HG02763 (cell line): ENCODE results near the gene CEMIP.

Source experiments
- ATAC-seq: cut with Tn5 transposase; IDR thresholded peaks from one replicate; pipeline ENCODE4 v1.9.1; 2021; ENCODE audit warnings: mild to moderate bottlenecking, moderate library complexity; ENCODE audit not compliant: unreplicated experiment

CEMIP gene

GRCh38 chr15:80920271-80920699 is 141.1 kb downstream of the CEMIP start:
- no peak for ATAC-seq

DNA sequence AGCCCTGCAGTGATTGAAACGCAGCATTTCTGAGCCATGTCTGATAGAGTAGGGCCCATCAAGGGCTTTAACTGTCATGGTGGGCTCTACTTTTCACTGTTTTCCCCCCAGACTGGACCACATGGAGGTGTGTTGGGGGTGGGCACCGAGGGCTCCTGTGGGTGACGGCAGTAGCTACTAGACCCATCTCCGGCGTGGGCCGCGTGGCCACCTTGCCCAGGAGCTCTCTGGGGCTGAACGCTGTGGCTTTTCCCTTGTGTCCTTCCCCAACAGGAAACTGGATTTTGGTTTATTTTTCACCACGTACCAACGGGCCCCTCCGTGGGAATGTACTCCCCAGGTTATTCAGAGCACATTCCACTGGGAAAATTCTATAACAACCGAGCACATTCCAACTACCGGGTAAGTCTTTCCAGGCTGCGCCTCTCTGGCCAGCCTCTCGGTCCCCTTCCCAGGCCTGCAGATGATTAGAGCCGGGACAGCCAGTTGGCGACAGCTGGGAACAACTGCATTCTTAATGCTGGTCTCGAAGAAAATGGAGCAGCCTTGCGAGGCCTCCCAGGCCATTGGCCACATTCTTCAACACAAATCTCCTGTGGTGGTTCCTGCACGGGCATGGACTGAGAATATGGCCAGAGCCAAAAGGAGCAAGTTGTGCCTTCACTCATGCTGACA is 142.7 kb downstream of the CEMIP start:
- no peak for ATAC-seq

DNA sequence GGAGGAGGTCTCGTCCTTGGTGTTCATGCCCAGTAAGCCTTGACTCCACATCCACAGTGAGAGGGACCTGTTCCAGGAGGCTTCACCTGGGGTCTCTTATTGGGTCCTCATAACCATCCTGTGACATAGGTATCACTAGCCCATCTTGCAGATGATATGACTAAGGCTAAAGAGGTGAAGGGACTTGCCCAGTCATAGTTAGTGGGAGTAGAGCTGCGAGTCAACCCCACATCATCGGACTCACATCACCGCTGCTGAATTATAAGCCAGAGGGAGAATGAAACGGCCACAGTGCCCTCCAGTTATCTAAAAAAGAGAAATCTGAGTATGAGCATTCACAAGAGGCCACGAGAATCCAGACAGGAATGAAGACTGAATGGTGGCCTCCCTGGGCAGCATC is 144.5 kb downstream of the CEMIP start:
- ATAC-seq = no peak

GRCh38 chr15:80924278-80924677 is 145.1 kb downstream of the CEMIP start:
- ATAC-seq = no peak

DNA sequence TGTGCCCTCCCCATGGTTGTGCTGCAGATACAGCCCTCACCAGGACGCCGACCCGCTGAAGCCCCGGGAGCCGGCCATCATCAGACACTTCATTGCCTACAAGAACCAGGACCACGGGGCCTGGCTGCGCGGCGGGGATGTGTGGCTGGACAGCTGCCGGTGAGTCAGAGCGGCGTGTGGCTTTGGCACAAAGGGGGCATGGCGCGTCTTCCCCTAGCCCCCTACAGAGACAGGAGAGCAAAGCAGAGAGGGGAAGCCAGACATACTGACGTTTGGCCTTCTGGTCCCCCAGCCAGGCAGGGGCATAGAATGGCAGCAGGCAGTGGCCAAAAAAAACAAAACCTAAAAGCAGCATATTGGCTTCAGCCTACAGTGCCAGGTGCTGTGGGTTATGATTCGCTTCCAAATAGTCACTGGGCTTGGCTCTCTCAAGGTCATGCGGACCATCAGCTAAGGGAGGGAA is 146.5 kb downstream of the CEMIP start:
- no peak for ATAC-seq

DNA sequence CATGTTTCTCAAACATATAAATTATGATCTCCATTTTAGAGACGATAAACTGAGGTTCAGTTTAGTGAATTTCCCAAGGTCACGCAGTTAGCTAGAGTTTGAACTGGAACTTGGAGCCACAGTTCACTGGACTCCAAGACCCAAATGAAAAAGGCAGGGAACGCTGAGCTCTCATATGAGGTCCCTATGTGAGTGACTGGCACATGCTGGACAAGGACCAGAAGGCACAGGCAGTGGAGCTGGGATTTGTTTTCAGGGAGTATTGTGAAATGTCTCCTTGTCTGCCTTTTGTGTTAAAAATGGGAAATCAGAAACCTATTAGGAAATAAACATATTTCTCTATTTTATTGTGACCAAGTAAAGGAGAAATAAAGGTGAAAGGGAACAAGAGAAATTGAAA is 147.0 kb downstream of the CEMIP start:
- no peak for ATAC-seq

- no peak for ATAC-seq
These were observed 150.1 kb downstream of the CEMIP start for GRCh38 chr15:80929225-80929624.

DNA sequence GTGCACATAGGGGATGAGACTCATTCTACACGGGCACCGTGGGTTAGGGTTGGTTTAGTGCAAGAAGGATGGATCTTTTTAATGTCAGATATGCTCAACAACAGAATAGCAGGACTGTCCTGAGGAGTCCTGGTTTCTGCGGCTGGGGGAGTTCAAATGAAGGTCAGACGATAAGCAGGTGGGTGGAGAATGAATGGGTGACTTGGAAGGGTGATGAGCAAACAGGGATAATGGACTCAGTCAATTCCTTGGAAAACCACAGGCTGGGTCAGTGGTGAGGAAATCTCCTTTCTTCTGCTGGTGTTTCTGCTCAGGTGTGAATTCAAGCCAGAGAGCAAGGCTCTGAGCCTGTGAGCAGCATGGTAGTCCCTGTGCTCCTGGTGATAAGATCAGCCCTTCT is 150.5 kb downstream of the CEMIP start:
- no peak for ATAC-seq

DNA sequence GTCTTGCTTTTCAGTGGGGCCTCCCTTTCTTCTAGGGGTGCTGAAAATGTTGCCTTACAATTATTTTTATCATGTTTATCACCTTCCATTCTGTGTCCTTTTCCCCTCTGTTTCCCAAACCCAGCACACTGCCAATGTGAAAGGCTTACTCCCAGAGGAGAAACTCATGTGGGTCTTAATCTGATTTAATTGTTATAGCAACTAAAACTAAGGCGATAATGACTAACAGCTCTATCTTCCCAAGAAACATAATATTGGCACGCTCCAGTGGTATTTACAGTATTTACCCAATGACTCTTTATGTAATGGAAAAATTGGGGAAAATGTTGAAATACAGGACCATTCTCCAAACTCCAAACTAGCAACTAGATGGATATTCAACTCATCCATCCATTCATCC is 152.0 kb downstream of the CEMIP start:
- no peak for ATAC-seq

- no peak for ATAC-seq
These were observed 152.7 kb downstream of the CEMIP start for GRCh38 chr15:80931721-80932512.

DNA sequence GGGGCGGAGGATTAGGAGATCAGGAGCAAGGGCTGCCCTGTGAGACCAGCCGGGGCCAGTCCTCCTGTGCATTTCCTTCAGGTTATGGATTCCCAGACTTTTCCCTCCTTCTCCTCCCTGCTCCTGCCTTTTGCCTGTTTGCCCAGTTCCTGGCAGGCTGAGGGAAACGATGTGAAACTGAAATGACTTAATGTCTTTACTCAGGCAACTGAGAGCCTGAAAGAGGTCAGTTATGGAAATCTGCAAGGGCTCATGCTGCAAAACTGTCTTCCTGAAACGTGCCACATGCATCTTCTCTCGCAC is 153.3 kb downstream of the CEMIP start:
- ATAC-seq = no peak

DNA sequence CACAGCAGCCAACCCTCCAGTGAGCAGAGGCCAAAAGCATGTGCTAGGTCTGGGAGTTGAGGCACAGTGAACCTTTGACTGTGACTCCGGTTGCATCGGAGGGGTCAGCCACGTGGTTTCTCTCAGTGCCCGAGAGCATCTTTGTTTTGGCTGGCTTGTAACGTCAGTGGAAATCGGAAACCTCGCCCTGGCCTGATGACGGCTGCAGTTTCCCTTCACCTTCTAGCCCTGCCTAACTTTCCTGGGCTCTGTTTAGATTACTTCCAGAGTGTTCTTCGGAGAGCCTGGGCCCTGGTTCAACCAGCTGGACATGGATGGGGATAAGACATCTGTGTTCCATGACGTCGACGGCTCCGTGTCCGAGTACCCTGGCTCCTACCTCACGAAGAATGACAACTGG is 153.8 kb downstream of the CEMIP start:
- ATAC-seq = no peak

- no peak for ATAC-seq
These were observed 155.6 kb downstream of the CEMIP start for GRCh38 chr15:80934761-80935221.

DNA sequence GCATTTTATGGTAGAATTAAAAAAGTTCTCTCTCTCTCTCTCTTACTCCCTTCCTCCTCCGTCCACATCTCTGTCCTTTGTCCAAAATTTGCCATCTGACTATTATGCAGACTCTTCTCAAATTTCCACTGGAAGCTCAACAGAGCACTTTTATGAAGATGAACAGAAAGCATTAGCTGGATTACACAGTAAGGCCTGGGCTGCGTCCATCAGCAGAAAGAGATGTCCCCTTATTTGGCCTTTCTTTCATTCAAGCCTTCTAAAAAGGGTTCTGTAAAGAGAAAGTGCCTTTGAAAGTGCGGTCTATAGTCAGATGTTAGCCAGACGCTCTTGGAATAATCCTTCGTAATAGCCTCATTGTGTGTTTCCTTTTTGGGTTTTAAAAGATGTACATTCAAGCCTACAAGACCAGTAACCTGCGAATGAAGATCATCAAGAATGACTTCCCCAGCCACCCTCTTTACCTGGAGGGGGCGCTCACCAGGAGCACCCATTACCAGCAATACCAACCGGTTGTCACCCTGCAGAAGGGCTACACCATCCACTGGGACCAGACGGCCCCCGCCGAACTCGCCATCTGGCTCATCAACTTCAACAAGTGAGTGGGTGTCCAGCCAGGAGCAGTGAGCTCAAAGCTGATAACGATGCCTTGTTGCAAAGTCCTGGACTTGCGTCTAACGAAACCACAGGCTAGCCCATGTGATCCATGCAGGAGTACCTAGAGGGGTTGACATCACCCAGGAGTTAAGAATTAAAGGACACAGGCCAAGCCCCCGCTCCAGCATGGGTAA is 157.3 kb downstream of the CEMIP start:
- no peak for ATAC-seq

DNA sequence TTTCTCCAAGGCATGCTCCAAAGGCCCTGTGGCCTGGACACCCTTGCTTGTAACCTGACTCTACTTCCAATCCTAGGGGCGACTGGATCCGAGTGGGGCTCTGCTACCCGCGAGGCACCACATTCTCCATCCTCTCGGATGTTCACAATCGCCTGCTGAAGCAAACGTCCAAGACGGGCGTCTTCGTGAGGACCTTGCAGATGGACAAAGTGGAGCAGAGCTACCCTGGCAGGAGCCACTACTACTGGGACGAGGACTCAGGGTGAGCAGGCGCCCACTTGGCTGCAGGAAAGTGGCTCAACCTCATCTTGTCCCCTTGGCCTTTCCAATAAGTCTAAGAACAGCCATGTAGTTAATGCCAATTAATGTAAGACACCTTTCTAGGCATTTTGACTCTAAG is 158.5 kb downstream of the CEMIP start:
- ATAC-seq = no peak

DNA sequence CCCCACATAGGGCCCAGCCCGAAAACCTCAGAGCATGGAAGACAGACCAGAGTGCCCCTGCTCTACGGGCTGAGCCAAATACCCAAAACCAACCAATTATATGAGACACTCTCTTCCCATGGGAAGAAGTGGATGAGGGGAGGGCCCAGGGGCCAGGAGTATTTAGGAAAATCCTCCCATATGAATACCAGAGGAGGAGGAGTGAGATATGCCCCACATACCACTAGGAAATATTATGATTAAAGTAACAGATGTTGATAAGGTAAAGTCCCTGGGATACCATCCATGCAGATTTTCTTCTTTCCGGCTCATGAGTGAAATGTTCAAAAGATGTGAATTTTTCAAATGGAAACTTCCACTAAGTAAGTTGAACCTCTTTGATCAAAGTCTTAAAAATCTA is 160.0 kb downstream of the CEMIP start:
- no peak for ATAC-seq

- ATAC-seq = no peak
These were observed 161.2 kb downstream of the CEMIP start for GRCh38 chr15:80940331-80940730.

GRCh38 chr15:80940851-80941250 is 161.7 kb downstream of the CEMIP start:
- ATAC-seq = no peak

DNA sequence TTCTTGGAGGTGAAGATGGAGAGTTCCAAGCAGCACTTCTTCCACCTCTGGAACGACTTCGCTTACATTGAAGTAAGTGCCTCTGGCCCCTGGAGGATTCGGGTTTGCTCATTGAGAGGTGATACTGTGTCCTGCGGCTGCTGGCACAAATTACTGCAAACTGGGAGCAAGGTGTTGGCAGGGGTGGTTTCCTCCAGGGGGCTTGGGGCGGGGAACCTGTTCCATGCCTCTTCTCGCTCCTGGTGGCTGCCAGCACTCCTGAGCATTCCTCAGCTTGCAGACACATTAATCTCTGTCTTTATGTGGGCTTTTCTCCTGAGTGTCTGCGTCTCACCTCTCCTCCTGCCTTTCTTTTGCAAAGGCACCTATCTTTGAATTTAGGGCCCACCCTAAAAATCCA is 163.1 kb downstream of the CEMIP start:
- ATAC-seq = no peak

DNA sequence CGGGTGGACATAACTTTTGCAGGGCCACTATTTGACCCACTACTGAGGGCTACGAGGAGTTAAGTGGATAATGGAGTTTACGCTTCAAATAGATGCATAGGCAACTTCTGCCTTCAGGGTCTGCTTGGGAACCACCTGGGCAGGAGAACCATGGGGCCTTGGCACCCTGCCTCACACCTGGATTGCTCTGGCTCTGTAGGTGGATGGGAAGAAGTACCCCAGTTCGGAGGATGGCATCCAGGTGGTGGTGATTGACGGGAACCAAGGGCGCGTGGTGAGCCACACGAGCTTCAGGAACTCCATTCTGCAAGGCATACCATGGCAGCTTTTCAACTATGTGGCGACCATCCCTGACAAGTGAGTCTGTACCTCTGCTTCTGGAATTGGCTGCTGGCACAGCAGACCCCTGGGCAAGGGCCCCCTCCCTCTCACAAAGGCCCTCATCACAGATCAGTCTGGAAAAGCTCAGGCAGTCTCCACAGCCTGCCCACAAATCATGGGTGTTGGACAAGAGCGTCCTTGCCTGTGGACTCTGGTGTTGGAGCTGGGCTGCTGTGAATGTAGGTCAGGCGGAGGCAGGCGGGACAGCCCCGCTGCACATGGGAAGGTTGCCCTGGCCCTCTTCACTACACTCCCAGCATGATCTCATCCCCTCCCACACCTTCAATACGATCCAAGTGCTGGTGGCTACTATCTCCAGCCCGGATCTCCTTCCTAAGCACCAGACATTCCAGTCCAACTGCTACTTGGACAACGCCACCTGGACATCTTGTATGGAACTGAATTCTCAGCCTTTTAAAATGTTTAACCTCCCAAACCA is 163.8 kb downstream of the CEMIP start:
- no peak for ATAC-seq

DNA sequence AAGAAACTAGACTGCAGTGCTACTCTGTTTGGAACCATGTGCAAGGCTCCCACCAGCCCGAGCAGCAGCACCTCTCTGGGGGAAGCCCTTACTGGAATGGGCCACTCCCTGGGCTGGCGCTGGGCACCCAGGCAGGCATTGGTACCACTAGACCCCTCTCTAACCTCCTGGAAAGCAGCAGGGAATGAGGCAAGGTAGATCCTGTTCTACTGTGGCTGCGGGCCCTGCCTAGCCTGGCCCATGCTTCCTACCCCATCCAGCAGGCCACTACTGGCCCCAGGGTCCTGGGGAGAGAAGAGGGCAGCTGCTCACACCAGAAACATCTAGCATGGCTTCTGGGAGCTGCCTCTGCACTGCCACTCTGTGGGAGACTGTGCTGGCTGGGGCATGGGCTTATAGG is 165.6 kb downstream of the CEMIP start:
- no peak for ATAC-seq
